ENCODE data around the gene NLRC3. TPM values are rescaled to one million over a fixed set of nuclear protein-coding genes. Genes with fewer than 3 reads are reported as not detected.

The NLRC3 gene
- total and polyA plus RNA-seq, 3 donors from 2014 or later: 0.76 to 3.0 (median 1.9) TPM

GRCh38 chr16:3598236-3598635 is 21.0 kb upstream of the NLRC3 start:
- no peaks in the 10 kb centered on the region for H3K27me3 ChIP-seq
- intact Hi-C loops (cut with DNase I; ENCODE audit: low total_unique reads): no loop called here
- no peak for TF ChIP-seq CTCF (IDR thresholded peaks at IDR 0.05)
- no peak for TF ChIP-seq POLR2A (IDR thresholded peaks at IDR 0.05)
- no peak overlapping the region for H3K27ac ChIP-seq
- no peak for DNase-seq
- no peaks in the 10 kb centered on the region for H3K36me3 ChIP-seq (ENCODE audit: low read depth, missing control alignments)
- no peaks in the 10 kb centered on the region for H3K4me1 ChIP-seq
- H3K9me3 ChIP-seq: no peaks in the 10 kb centered on the region
- 92 to 96% methylated on average over 11 to 12 of the region's 12 CpGs for WGBS, 2 donors
- H3K4me3 ChIP-seq: no peak overlapping the region

- 97 to 98% methylated on average over 17 of the region's 17 CpGs for WGBS, 2 donors
- intact Hi-C loops (cut with DNase I; ENCODE audit: low total_unique reads): no loop called here
- H3K27me3 ChIP-seq: no peaks in the 10 kb centered on the region
- DNase-seq: no peak
- H3K4me1 ChIP-seq: no peaks in the 10 kb centered on the region
- no peaks in the 10 kb centered on the region for H3K9me3 ChIP-seq
- no peak overlapping the region for H3K27ac ChIP-seq
- H3K4me3 ChIP-seq: no peak overlapping the region
- H3K36me3 ChIP-seq (ENCODE audit: low read depth, missing control alignments): no peaks in the 10 kb centered on the region
- no peak for TF ChIP-seq POLR2A (IDR thresholded peaks at IDR 0.05)
- no peak for TF ChIP-seq CTCF (IDR thresholded peaks at IDR 0.05)
Measured at GRCh38 chr16:3597676-3598075, 20.5 kb upstream of the NLRC3 start.

- no peak for DNase-seq
- H3K36me3 ChIP-seq (ENCODE audit: low read depth, missing control alignments): no peaks in the 10 kb centered on the region
- 92 to 93% methylated on average over 8 to 10 of the region's 10 CpGs for WGBS, 2 donors
- intact Hi-C loops (cut with DNase I; ENCODE audit: low total_unique reads): no loop called here
- no peak overlapping the region for H3K4me3 ChIP-seq
- TF ChIP-seq POLR2A (IDR thresholded peaks at IDR 0.05) (no peak), CTCF (IDR thresholded peaks at IDR 0.05) (no peak)
- no peaks in the 10 kb centered on the region for H3K9me3 ChIP-seq
- H3K27me3 ChIP-seq: no peaks in the 10 kb centered on the region
- no peak overlapping the region for H3K27ac ChIP-seq
- H3K4me1 ChIP-seq: no peaks in the 10 kb centered on the region
Measured at GRCh38 chr16:3597226-3597625, 20.0 kb upstream of the NLRC3 start.

GRCh38 chr16:3596101-3596861 is 19.1 kb upstream of the NLRC3 start:
- 96 to 99% methylated on average over 8 to 27 of the region's 27 CpGs for WGBS, 2 donors
- DNase-seq: no peak
- intact Hi-C loops (cut with DNase I; ENCODE audit: low total_unique reads): no loop called here
- no peak overlapping the region for H3K27ac ChIP-seq
- no peaks in the 10 kb centered on the region for H3K27me3 ChIP-seq
- TF ChIP-seq CTCF (IDR thresholded peaks at IDR 0.05) (no peak), POLR2A (IDR thresholded peaks at IDR 0.05) (no peak)
- H3K4me1 ChIP-seq: no peaks in the 10 kb centered on the region
- H3K4me3 ChIP-seq: no peak overlapping the region
- no peaks in the 10 kb centered on the region for H3K9me3 ChIP-seq
- no peaks in the 10 kb centered on the region for H3K36me3 ChIP-seq (ENCODE audit: low read depth, missing control alignments)

- DNase-seq: no peak
- H3K4me1 ChIP-seq: no peaks in the 10 kb centered on the region
- intact Hi-C loops (cut with DNase I; ENCODE audit: low total_unique reads): no loop called here
- H3K27me3 ChIP-seq: no peaks in the 10 kb centered on the region
- H3K4me3 ChIP-seq: no peak overlapping the region
- 93 to 94% methylated on average over 3 to 18 of the region's 19 CpGs for WGBS, 2 donors
- H3K27ac ChIP-seq: no peak overlapping the region
- H3K36me3 ChIP-seq (ENCODE audit: low read depth, missing control alignments): no peaks in the 10 kb centered on the region
- TF ChIP-seq CTCF (IDR thresholded peaks at IDR 0.05) (no peak), POLR2A (IDR thresholded peaks at IDR 0.05) (no peak)
- no peaks in the 10 kb centered on the region for H3K9me3 ChIP-seq
Measured at GRCh38 chr16:3595521-3596021, 18.4 kb upstream of the NLRC3 start.

Data from testis (tissue), 3 donors.